Activated CD4-positive, alpha-beta memory T cell treated with anti-CD3 and anti-CD28 coated beads, Interleukin-2, amount 10 ng/mL, durations not matched to agents 7 days and 5 days (primary cell): Measurements from ENCODE around the gene UBE2L3. TPM values are rescaled to one million over a fixed set of nuclear protein-coding genes. Genes with fewer than 3 reads are reported as not detected.
"Not testable (repeated sequence)": the region's sequence is repeated elsewhere in the genome, so short reads cannot be mapped to it uniquely, and the experiment has no call there.

ENCODE experiments used
- CTCF ChIA-PET: fragments of 350-600 bp; sonication (Branson Sonifier 250); formaldehyde crosslinking; loops from one replicate; lab custom pipeline; 2021; ENCODE audit warnings: antibody characterized with exemption, inconsistent platforms; lab: Charles Lee
- POLR2A ChIA-PET: fragments of 350-600 bp; sonication (Branson Sonifier 250); formaldehyde crosslinking; loops from one replicate; lab custom pipeline; 2021; ENCODE audit warnings: antibody characterized with exemption; lab: Charles Lee
- DNase-seq: peaks from one replicate; pipeline ENCODE4 v3.0.0-alpha.2; 2020
- H3K27ac Mint-ChIP-seq: one replicate; pipeline ENCODE4 v1.8.0; 2021; ENCODE audit warnings: mild to moderate bottlenecking, mixed read lengths
- H3K27me3 Mint-ChIP-seq: one replicate; pipeline ENCODE4 v1.8.0; 2021; ENCODE audit warnings: mixed read lengths
- H3K36me3 Mint-ChIP-seq: one replicate; pipeline ENCODE4 v1.8.0; 2021; ENCODE audit warnings: low read depth, mixed read lengths
- H3K4me1 Mint-ChIP-seq: one replicate; pipeline ENCODE4 v1.8.0; 2021; ENCODE audit warnings: mixed read lengths
- H3K4me3 Mint-ChIP-seq: one replicate; pipeline ENCODE4 v1.8.0; 2021; ENCODE audit warnings: mild to moderate bottlenecking, mixed read lengths
- H3K9me3 Mint-ChIP-seq: one replicate; pipeline ENCODE4 v1.8.0; 2021; ENCODE audit warnings: mixed read lengths
- total RNA-seq, 2 experiments: library from RNA; stranded (reverse); gene quantifications; one replicate each; pipeline ENCODE4 v1.2.3, GENCODE V29; 2021

The UBE2L3 gene
- total RNA-seq, 2 experiments from 2014 or later = 54.3 to 57.4 TPM

- H3K36me3 Mint-ChIP-seq = peaks cover 43% of the 10 kb centered on the region
- H3K27ac Mint-ChIP-seq, H3K27me3 Mint-ChIP-seq, DNase-seq, H3K4me3 Mint-ChIP-seq, POLR2A ChIA-PET, H3K9me3 Mint-ChIP-seq, CTCF ChIA-PET: not testable (repeated sequence)
- peaks cover 15% of the 10 kb centered on the region for H3K4me1 Mint-ChIP-seq
Measured at GRCh38 chr22:21596356-21597135, 29.0 kb downstream of the UBE2L3 start.

GRCh38 chr22:21598302-21598701 is 30.8 kb downstream of the UBE2L3 start:
- Mint-ChIP-seq H3K9me3 (no peaks in the 10 kb centered on the region), H3K27me3 (no peaks in the 10 kb centered on the region), H3K4me1 (peaks cover 18% of the 10 kb centered on the region), H3K27ac (no peak overlapping the region), H3K4me3 (no peak overlapping the region), H3K36me3 (peaks cover 42% of the 10 kb centered on the region)
- ChIA-PET POLR2A (no interaction called here), CTCF (interaction anchor here (0.7 kb wide), 1 partner anchor 8 kb away, joined by 3 read pairs; no protein-coding TSS in a partner anchor)
- no peak for DNase-seq

- ChIA-PET CTCF (no interaction called here), POLR2A (no interaction called here)
- Mint-ChIP-seq H3K4me3 (no peak overlapping the region), H3K9me3 (no peaks in the 10 kb centered on the region), H3K4me1 (peaks cover 18% of the 10 kb centered on the region), H3K27ac (no peak overlapping the region), H3K36me3 (peaks cover 32% of the 10 kb centered on the region), H3K27me3 (no peaks in the 10 kb centered on the region)
- DNase-seq = no peak
Measured at GRCh38 chr22:21599053-21599893, 31.8 kb downstream of the UBE2L3 start.

- CTCF ChIA-PET = interaction anchor here (1.0 kb wide), 1 partner anchor 21 kb away, joined by 3 read pairs; no protein-coding TSS in a partner anchor
- H3K27me3 Mint-ChIP-seq = no peaks in the 10 kb centered on the region
- H3K4me3 Mint-ChIP-seq = no peak overlapping the region
- H3K36me3 Mint-ChIP-seq = peaks cover 13% of the 10 kb centered on the region
- H3K4me1 Mint-ChIP-seq = peaks cover 30% of the 10 kb centered on the region
- no peaks in the 10 kb centered on the region for H3K9me3 Mint-ChIP-seq
- POLR2A ChIA-PET = interaction anchor here (1.4 kb wide), 1 partner anchor 26 kb away, joined by 3 read pairs; no protein-coding TSS in a partner anchor
- H3K27ac Mint-ChIP-seq = peak overlapping the region; percentile 9
- DNase-seq = no peak
Measured at GRCh38 chr22:21602579-21602978, 35.1 kb downstream of the UBE2L3 start.

- Mint-ChIP-seq H3K27me3 (no peaks in the 10 kb centered on the region), H3K9me3 (no peaks in the 10 kb centered on the region), H3K36me3 (peaks cover 14% of the 10 kb centered on the region), H3K4me3 (no peak overlapping the region), H3K27ac (no peak overlapping the region), H3K4me1 (peaks cover 29% of the 10 kb centered on the region)
- CTCF ChIA-PET = interaction anchor here (0.7 to 3.0 kb wide), 4 partner anchors 39 to 818 kb away, joined by 3 to 8 read pairs (median 6); partner anchors contain the start of gene SDF2L1
- POLR2A ChIA-PET = no interaction called here
- DNase-seq = no peak
Measured at GRCh38 chr22:21603973-21604372, 36.5 kb downstream of the UBE2L3 start.

- no peak for DNase-seq
- POLR2A ChIA-PET = no interaction called here
- CTCF ChIA-PET = interaction anchor here (1.1 to 3.0 kb wide), 3 partner anchors 20 to 41 kb away, joined by 3 to 8 read pairs (median 3); partner anchors contain the start of gene SDF2L1
- Mint-ChIP-seq H3K36me3 (peaks cover 18% of the 10 kb centered on the region), H3K27me3 (no peaks in the 10 kb centered on the region), H3K27ac (no peak overlapping the region), H3K4me1 (peaks cover 25% of the 10 kb centered on the region), H3K9me3 (no peaks in the 10 kb centered on the region), H3K4me3 (no peak overlapping the region)
Measured at GRCh38 chr22:21605887-21606564, 38.5 kb downstream of the UBE2L3 start.

- peaks cover 25% of the 10 kb centered on the region for H3K36me3 Mint-ChIP-seq
- DNase-seq = no peak
- H3K9me3 Mint-ChIP-seq = no peaks in the 10 kb centered on the region
- H3K4me3 Mint-ChIP-seq = no peak overlapping the region
- ChIA-PET POLR2A (no interaction called here), CTCF (interaction anchor here (1.1 kb wide), 2 partner anchors 20 to 40 kb away, joined by 3 read pairs; no protein-coding TSS in a partner anchor)
- H3K4me1 Mint-ChIP-seq = peaks cover 25% of the 10 kb centered on the region
- no peaks in the 10 kb centered on the region for H3K27me3 Mint-ChIP-seq
- no peak overlapping the region for H3K27ac Mint-ChIP-seq
Measured at GRCh38 chr22:21606775-21607174, 39.3 kb downstream of the UBE2L3 start.

- POLR2A ChIA-PET = interaction anchor here (1.9 kb wide), 1 partner anchor 20 kb away, joined by 5 read pairs; no protein-coding TSS in a partner anchor
- DNase-seq, H3K27ac Mint-ChIP-seq, H3K4me3 Mint-ChIP-seq, H3K9me3 Mint-ChIP-seq, H3K27me3 Mint-ChIP-seq, CTCF ChIA-PET: not testable (repeated sequence)
- Mint-ChIP-seq H3K36me3 (peaks cover 36% of the 10 kb centered on the region), H3K4me1 (peaks cover 18% of the 10 kb centered on the region)
Measured at GRCh38 chr22:21609556-21610157, 42.1 kb downstream of the UBE2L3 start.

- peak overlapping the region; percentile 42 for H3K27ac Mint-ChIP-seq
- H3K36me3 Mint-ChIP-seq = peaks cover 45% of the 10 kb centered on the region
- H3K9me3 Mint-ChIP-seq = no peaks in the 10 kb centered on the region
- no peak for DNase-seq
- ChIA-PET CTCF (no interaction called here), POLR2A (interaction anchor here (0.9 to 1.9 kb wide), 2 partner anchors 18 to 40 kb away, joined by 3 to 5 read pairs; no protein-coding TSS in a partner anchor)
- H3K4me1 Mint-ChIP-seq = peaks cover 13% of the 10 kb centered on the region
- H3K27me3 Mint-ChIP-seq = no peaks in the 10 kb centered on the region
- no peak overlapping the region for H3K4me3 Mint-ChIP-seq
Measured at GRCh38 chr22:21611210-21611977, 43.9 kb downstream of the UBE2L3 start.

- POLR2A ChIA-PET = interaction anchor here (1.1 kb wide), 1 partner anchor 16 kb away, joined by 5 read pairs; no protein-coding TSS in a partner anchor
- peaks cover 5% of the 10 kb centered on the region for H3K4me1 Mint-ChIP-seq
- H3K36me3 Mint-ChIP-seq = peaks cover 41% of the 10 kb centered on the region
- H3K9me3 Mint-ChIP-seq = no peaks in the 10 kb centered on the region
- H3K4me3 Mint-ChIP-seq = no peak overlapping the region
- CTCF ChIA-PET = interaction anchor here (1.0 to 1.9 kb wide), 3 partner anchors 16 to 34 kb away, joined by 3 to 6 read pairs (median 3); no protein-coding TSS in a partner anchor
- H3K27ac Mint-ChIP-seq = no peak overlapping the region
- H3K27me3 Mint-ChIP-seq = no peaks in the 10 kb centered on the region
- no peak for DNase-seq
Measured at GRCh38 chr22:21612858-21613257, 45.3 kb downstream of the UBE2L3 start.

GRCh38 chr22:21613553-21614233 is 46.2 kb downstream of the UBE2L3 start:
- H3K27ac Mint-ChIP-seq = no peak overlapping the region
- peaks cover 3% of the 10 kb centered on the region for H3K4me1 Mint-ChIP-seq
- H3K4me3 Mint-ChIP-seq = no peak overlapping the region
- peaks cover 41% of the 10 kb centered on the region for H3K36me3 Mint-ChIP-seq
- no peaks in the 10 kb centered on the region for H3K9me3 Mint-ChIP-seq
- ChIA-PET CTCF (interaction anchor here (1.0 to 1.9 kb wide), 3 partner anchors 16 to 33 kb away, joined by 3 to 6 read pairs (median 3); no protein-coding TSS in a partner anchor), POLR2A (interaction anchor here (1.1 to 1.2 kb wide), 2 partner anchors 13 to 15 kb away, joined by 3 to 5 read pairs; no protein-coding TSS in a partner anchor)
- H3K27me3 Mint-ChIP-seq = no peaks in the 10 kb centered on the region
- DNase-seq = no peak
